HG02571 (cell line): ENCODE results near the gene KDM2A.
"Not testable (repeated sequence)": the region's sequence is repeated elsewhere in the genome, so short reads cannot be mapped to it uniquely, and the experiment has no call there.

ENCODE experiments used
- ATAC-seq: cut with Tn5 transposase; IDR thresholded peaks from one replicate; pipeline ENCODE4 v1.9.1; 2021; ENCODE audit warnings: mild to moderate bottlenecking, moderate library complexity; ENCODE audit not compliant: unreplicated experiment

Gene KDM2A

GRCh38 chr11:67233584-67234190 is 114.6 kb downstream of the KDM2A start:
- no peak for ATAC-seq

GRCh38 chr11:67234571-67234970 is 115.5 kb downstream of the KDM2A start:
- not testable (repeated sequence) for ATAC-seq

GRCh38 chr11:67237574-67237973 is 118.5 kb downstream of the KDM2A start:
- no peak for ATAC-seq

- no peak for ATAC-seq
Observed at GRCh38 chr11:67238894-67239782, 120.1 kb downstream of the KDM2A start.

- ATAC-seq, result peak; percentile 85
Observed at GRCh38 chr11:67239783-67240575, 120.9 kb downstream of the KDM2A start.

GRCh38 chr11:67240576-67241389 is 121.7 kb downstream of the KDM2A start:
- peak; percentile 30 for ATAC-seq

- no peak for ATAC-seq
Observed at GRCh38 chr11:67242548-67242947, 123.5 kb downstream of the KDM2A start.

GRCh38 chr11:67243051-67243450 is 124.0 kb downstream of the KDM2A start:
- no peak for ATAC-seq

- ATAC-seq, result no peak
Observed at GRCh38 chr11:67245046-67245445, 126.0 kb downstream of the KDM2A start.

- ATAC-seq, result no peak
Observed at GRCh38 chr11:67247946-67248550, 129.0 kb downstream of the KDM2A start.

- ATAC-seq, result no peak
Observed at GRCh38 chr11:67248653-67249052, 129.6 kb downstream of the KDM2A start.

- no peak for ATAC-seq
Observed at GRCh38 chr11:67250059-67251043, 131.3 kb downstream of the KDM2A start.

- ATAC-seq, result no peak
Observed at GRCh38 chr11:67251841-67252240, 132.8 kb downstream of the KDM2A start.

- ATAC-seq, result no peak
Observed at GRCh38 chr11:67252831-67253239, 133.8 kb downstream of the KDM2A start.

- ATAC-seq, result no peak
Observed at GRCh38 chr11:67253872-67254624, 135.0 kb downstream of the KDM2A start.

- no peak for ATAC-seq
Observed at GRCh38 chr11:67254798-67255197, 135.7 kb downstream of the KDM2A start.

GRCh38 chr11:67255353-67255752 is 136.3 kb downstream of the KDM2A start:
- no peak for ATAC-seq

- ATAC-seq, result no peak
Observed at GRCh38 chr11:67255864-67256263, 136.8 kb downstream of the KDM2A start.
